Activated naive CD4-positive, alpha-beta T cell treated with Interleukin-2 at 50 U/mL for 16 hours (primary cell): Measurements from ENCODE around the gene ATP2B2.

Experiments used
- DNase-seq: peaks from one replicate; pipeline ENCODE4 v3.0.0-alpha.2; 2020

ATP2B2 gene

GRCh38 chr3:10289787-10290355, 215.5 kb downstream of the ATP2B2 start:
- no peak for DNase-seq

GRCh38 chr3:10289077-10289476, 216.3 kb downstream of the ATP2B2 start:
- DNase-seq = no peak

GRCh38 chr3:10288575-10288960, 216.8 kb downstream of the ATP2B2 start:
- no peak for DNase-seq

DNA sequence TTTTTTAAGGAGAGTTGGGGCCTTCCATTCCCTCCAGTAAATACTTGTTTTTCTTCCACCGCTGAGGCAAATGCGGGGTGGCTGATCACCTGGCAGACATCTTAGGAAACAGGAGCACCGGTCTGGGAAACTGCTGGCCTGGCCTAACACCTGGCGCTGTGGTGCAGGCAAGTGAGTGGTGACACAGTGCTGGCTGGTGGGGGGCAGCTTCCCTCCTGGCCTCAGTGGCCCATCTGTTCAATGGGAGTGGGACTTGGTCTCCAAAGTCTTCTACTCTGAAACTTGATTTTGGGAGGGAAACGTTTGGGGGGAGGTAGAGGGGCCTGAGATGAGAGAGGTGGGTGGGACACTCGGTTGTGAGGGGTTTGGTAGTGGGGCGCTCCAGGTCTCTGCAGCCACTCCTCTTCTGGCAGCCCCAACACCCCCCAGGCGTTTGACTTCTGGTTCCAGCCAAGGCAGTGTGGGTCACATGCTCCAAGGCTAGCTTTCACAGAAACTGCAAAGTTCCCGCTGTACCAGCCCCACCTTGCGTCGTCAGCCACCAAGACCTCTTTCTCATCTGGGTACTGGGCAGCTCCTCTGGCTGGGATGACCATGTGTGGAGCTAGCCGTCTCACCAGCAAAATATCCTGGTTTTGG, 217.3 kb downstream of the ATP2B2 start:
- no peak for DNase-seq

- DNase-seq = no peak
These were observed 218.6 kb downstream of the ATP2B2 start for GRCh38 chr3:10286596-10287295.

DNA sequence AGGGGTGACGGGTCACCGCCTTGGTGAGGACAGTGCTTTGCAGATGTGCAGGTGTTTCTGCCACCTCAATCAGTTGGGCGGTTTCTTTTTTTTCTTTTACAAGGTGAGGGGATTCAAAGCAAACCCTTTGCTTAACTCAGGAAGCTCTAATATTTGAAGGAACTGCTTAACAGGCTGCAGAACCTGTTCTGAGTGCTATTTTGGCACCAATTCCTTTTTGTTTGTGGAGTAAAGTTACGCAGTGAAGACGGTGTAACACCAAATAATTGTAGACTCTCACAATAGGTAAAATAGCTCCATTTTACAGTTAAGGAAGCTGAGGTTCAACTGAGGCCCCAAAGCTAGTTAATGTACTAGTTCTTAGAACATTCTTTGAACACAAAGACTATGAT, 219.3 kb downstream of the ATP2B2 start:
- no peak for DNase-seq

DNA sequence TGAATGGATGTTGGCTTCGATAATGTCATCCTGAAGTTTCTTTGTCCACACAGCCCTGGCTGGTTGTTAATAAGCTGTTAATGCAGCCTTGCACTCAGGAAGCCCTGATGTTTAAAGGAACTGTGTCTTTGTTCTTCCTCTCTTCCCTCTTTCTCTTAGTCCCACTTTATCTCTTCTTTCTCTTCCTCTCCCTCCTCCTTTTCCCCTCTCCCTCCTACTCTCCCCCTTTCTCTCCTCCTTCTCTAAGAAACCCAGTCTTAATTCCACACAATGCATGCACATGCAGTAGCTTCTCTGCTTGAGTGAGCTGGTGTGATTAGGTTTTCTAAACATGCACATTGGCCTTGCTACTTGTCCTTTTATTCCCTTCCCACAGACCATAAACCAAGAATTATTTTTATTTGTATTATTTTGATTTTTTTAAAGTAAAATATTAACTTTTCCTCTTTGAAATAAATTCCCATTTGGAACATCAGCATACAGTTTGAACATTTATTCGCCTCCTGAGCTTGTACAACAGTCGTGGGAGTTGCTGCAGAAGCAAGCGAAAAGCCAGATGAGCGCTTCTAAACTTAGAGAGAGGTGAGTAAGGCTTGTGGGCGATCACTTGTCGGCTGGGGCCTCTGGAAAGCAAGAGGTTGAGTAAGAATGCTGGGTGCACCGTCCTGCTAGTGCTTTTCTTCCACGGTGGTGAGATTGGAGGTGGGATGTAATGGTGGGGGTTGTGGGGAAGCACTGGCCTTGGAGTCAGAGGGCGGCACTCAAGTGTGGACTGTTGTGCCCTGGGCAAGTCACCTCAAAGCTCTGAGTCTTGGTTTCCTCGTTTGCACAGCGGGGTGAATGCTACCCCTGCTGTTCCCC, 219.9 kb downstream of the ATP2B2 start:
- DNase-seq = no peak

GRCh38 chr3:10284496-10284895, 220.9 kb downstream of the ATP2B2 start:
- DNase-seq = peak; percentile 49

- no peak for DNase-seq
These were observed 221.7 kb downstream of the ATP2B2 start for GRCh38 chr3:10283638-10284037.

DNA sequence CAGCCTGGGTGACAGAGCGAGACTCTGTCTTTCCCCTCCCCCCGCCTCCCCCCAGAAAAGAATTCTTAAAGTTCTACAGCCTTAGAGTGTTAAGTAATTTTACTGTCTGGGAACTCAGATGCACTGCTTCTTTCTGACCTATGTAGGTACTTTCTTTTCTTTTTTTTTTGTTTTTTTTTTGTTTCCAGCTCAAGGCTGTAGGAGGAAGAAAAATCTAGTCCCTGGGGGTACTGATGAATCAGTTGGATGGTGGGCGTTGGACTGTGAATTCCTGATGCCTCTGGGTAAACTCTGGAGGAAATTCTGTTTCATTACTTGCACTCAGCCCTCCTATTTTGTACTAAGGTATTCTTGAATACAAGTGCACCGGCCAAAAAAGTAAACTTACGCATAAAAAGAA, 223.4 kb downstream of the ATP2B2 start:
- no peak for DNase-seq

GRCh38 chr3:10280571-10280970, 224.8 kb downstream of the ATP2B2 start:
- DNase-seq = no peak

- DNase-seq = no peak
These were observed 225.2 kb downstream of the ATP2B2 start for GRCh38 chr3:10280177-10280529.

DNA sequence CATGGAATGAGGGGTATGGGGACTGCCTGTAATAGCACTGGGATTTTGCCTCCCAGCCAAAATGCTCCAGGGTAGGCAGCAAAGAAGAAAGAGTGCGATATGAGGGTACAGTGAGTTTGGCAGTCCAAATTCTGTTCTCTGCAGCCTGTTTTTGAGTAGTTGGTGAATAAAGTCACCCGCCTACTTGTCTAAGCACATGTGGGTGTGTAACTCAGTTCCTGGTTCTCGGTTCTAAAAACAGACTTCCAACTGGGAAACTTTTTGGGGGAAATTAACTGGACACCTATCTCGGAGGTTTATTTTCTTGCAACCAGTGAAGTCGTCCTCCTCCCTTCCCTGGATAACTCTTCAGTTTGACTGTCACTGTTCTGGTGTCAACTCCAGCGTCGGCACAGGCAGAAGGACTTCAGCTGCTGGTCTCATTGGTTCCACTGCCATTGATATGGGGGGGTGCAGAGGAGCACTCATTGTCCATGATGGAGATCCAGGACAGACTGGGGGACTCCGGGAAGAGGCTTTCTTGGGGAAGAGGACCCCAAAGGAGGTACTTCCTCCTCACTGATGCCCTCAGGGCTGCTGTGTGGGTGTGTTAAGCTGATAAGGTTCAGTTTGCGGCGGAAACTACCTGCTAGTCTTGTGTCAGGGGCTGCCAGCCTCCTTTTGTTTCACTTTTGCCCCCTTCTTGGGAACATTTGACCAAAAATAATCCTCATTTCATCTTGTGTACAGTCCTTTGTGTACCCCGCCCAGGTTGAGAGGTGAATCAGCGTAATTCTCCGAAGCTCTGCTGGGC, 225.8 kb downstream of the ATP2B2 start:
- DNase-seq = no peak

GRCh38 chr3:10278501-10278900, 226.9 kb downstream of the ATP2B2 start:
- DNase-seq = no peak

GRCh38 chr3:10277115-10277625, 228.2 kb downstream of the ATP2B2 start:
- no peak for DNase-seq

DNA sequence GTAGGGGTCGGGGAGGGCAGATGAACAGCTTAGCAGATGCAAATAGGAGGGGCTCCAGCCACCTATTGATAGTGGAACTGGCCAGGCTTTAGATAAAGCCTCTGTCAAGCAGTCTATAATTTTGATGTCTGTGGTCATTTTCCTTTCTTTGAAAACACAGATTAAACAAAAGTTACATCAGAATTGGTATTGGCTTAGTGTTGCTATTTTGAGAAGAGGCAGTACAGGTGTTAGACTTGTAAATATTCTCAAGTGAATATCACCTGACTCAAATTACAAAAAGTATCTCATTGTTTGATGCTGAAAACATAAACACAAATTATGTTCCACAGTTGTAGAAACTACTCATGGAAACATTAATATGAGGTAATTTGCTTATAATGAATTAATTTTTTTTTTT, 230.8 kb downstream of the ATP2B2 start:
- no peak for DNase-seq
